Thymus (tissue), 11 donors: ENCODE data around the gene ELF3. TPM values are rescaled to one million over a fixed set of nuclear protein-coding genes. Genes with fewer than 3 reads are reported as not detected.
A peak's percentile ranks its signal among the peaks of the same experiment; 100 is the strongest.

Experiments used
- DNase-seq, 9 donors: peaks; one replicate each; pipeline ENCODE4 v3.0.0-alpha.2; 2013; ENCODE audit warnings: low spot score in 9 of 9, low read depth in 6 of 9, missing footprints in 1 of 9
- H3K27ac ChIP-seq, 2 donors: one replicate each; pipeline ENCODE4 v1.5.1; 2013; ENCODE audit warnings: control low read depth in 1 of 2, low read depth in 1 of 2, low read length in 1 of 2, mild to moderate bottlenecking in 1 of 2, moderate library complexity in 1 of 2
- H3K27me3 ChIP-seq, 2 donors: one replicate each; pipeline ENCODE4 v1.5.1; 2013; ENCODE audit warnings: low read length in 1 of 2; ENCODE audit not compliant: control insufficient read depth in 2 of 2, insufficient read depth in 1 of 2
- H3K36me3 ChIP-seq, 2 donors: one replicate each; pipeline ENCODE4 v1.5.1; 2013; ENCODE audit warnings: low read length in 1 of 2, mild to moderate bottlenecking in 1 of 2, moderate library complexity in 1 of 2; ENCODE audit not compliant: control insufficient read depth in 2 of 2, insufficient read depth in 2 of 2
- H3K4me1 ChIP-seq, 2 donors: one replicate each; pipeline ENCODE4 v1.5.1; 2013; ENCODE audit warnings: low read length in 2 of 2; ENCODE audit not compliant: control insufficient read depth in 2 of 2, insufficient read depth in 2 of 2
- H3K4me3 ChIP-seq, 2 donors: one replicate each; pipeline ENCODE4 v1.5.1; 2013; ENCODE audit warnings: low read length in 2 of 2, control low read depth in 1 of 2, mild to moderate bottlenecking in 1 of 2
- H3K9me3 ChIP-seq, 2 donors: one replicate each; pipeline ENCODE4 v1.5.1; 2013; ENCODE audit warnings: low read length in 1 of 2, mild to moderate bottlenecking in 1 of 2; ENCODE audit not compliant: control insufficient read depth in 2 of 2, insufficient read depth in 1 of 2
- WGBS: extraction: QIAGEN DNeasy Blood & Tissue Kit; methylation state at CpG from one replicate; pipeline ENCODE4 v1.1.7; 2013; 5-methylcytosine and 5-hydroxymethylcytosine counted together
- polyA plus RNA-seq: library from polyadenylated mRNA; stranded (reverse); fragments of 200-250 nt; gene quantifications from one replicate; pipeline ENCODE4 v1.2.3, GENCODE V29; 2013
- total RNA-seq: library from RNA; stranded (reverse); fragments of 120-200 nt; gene quantifications from one replicate; pipeline ENCODE4 v1.2.4, GENCODE V29; 2013
- donor health status: healthy.

Gene ELF3
- total and polyA plus RNA-seq, 2 donors, result 2.3 to 13.6 TPM

DNA sequence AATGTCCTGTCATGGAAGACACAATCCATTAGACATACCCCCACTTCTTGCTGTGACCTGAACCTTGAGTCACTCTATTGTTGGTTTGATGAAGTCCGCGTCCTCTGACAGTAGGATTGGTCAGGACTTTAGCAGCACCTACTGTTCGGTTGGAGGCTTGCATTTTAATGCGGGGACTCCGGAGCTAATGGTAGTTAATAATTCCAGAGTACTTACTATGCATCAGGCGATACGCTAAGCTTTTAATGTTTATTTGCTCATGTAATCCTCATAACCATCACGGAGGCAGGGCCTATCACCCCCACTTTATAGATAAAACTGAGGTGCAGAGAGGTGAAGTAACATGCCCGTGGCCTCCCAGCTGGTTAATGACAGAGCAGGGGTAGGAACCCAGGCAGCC is 7.9 kb upstream of the ELF3 start:
- Histone ChIP-seq H3K4me1 (no peaks in the 10 kb centered on the region), H3K4me3 (no peak overlapping the region), H3K9me3 (no peaks in the 10 kb centered on the region), H3K27ac (no peak overlapping the region), H3K27me3 (no peaks in the 10 kb centered on the region), H3K36me3 (peaks cover 46 to 56% of the 10 kb centered on the region in 2 donors)
- no peak for DNase-seq
- WGBS, result 94% methylated on average over 9 of the region's 9 CpGs

GRCh38 chr1:202004711-202005110 is 5.7 kb upstream of the ELF3 start:
- peaks cover 42 to 58% of the 10 kb centered on the region in 2 donors for H3K36me3 ChIP-seq
- no peak for DNase-seq

GRCh38 chr1:202005958-202006357 is 4.4 kb upstream of the ELF3 start:
- H3K4me1 ChIP-seq, result peaks cover 0 to 11% of the 10 kb centered on the region in 2 donors
- H3K9me3 ChIP-seq, result no peaks in the 10 kb centered on the region
- H3K36me3 ChIP-seq, result peaks cover 33 to 48% of the 10 kb centered on the region in 2 donors
- no peak overlapping the region for H3K27ac ChIP-seq
- peaks cover 0 to 7% of the 10 kb centered on the region in 2 donors for H3K27me3 ChIP-seq
- DNase-seq, result no peak
- H3K4me3 ChIP-seq, result no peak overlapping the region
- WGBS, result 98% methylated on average over 2 of the region's 2 CpGs

More at GRCh38 chr1:202004711-202005110, 5.7 kb upstream of the ELF3 start:
- Histone ChIP-seq H3K9me3 (no peaks in the 10 kb centered on the region), H3K27ac (no peak overlapping the region), H3K4me3 (no peak overlapping the region), H3K27me3 (no peaks in the 10 kb centered on the region), H3K4me1 (peaks cover 0 to 6% of the 10 kb centered on the region in 2 donors)
- WGBS, result 92% methylated on average over 9 of the region's 9 CpGs

- Histone ChIP-seq H3K4me3 (no peak overlapping the region), H3K4me1 (peaks cover 0 to 11% of the 10 kb centered on the region in 2 donors), H3K36me3 (peaks cover 26 to 38% of the 10 kb centered on the region in 2 donors), H3K27me3 (peaks cover 0 to 11% of the 10 kb centered on the region in 2 donors), H3K9me3 (no peaks in the 10 kb centered on the region), H3K27ac (no peak overlapping the region)
- no peak for DNase-seq
- 83% methylated on average over 8 of the region's 8 CpGs for WGBS
Observed at GRCh38 chr1:202007304-202007703, 3.1 kb upstream of the ELF3 start.

GRCh38 chr1:202007805-202008489 is 2.4 kb upstream of the ELF3 start:
- Histone ChIP-seq H3K9me3 (no peaks in the 10 kb centered on the region), H3K27ac (peak overlapping the region in 1 of 2 donors; percentile 49), H3K4me1 (peaks cover 0 to 11% of the 10 kb centered on the region in 2 donors), H3K4me3 (no peak overlapping the region), H3K27me3 (peaks cover 0 to 18% of the 10 kb centered on the region in 2 donors), H3K36me3 (peaks cover 23 to 31% of the 10 kb centered on the region in 2 donors)
- peak in 1 of 9 donors; percentile 23 for DNase-seq
- 85% methylated on average over 11 of the region's 11 CpGs for WGBS

DNA sequence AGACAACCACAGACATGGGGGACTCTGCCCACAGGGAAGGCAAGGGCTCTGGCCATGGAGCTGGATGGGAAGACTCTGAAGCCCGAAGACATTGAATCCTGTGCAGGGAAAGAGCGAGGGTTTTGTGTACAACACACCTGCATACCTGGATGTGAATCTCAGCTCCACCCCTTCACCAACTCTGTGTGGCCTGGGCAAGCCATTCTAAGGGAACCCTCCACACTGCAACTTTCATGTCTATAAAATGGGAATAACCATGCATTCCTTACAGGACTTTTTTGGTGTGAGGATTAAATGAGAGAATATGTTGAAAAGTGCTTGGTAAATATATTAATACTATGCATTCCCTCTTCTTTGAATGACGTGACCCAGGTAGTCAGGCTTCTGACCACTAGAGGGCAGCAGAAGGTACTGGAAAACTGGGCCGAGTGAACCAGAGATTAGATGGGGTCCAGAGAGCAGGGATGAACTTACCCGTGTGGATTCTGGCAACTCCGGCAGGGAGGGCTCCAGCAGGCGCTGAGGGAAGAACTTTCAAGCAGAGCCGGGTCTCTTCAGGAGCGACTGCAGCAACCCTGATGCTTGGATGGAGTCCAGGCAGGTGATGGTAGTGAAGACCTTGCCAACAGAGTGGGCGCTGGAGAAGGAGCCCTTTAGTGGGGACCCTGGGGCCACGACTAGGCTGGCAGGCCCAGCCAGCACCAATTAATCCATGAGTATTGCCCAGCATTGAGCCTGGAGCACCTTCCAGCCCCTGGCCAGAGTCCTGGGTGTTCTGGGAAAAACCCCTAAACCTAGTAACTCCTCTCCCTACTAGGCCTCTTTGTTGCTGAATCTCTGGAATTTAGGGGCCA is 834 bp upstream of the ELF3 start:
- H3K36me3 ChIP-seq, result peaks cover 11 to 17% of the 10 kb centered on the region in 2 donors
- DNase-seq, result peak in 8 of 9 donors; percentile 21 to 67 (median 50)
- H3K4me1 ChIP-seq, result peaks cover 0 to 11% of the 10 kb centered on the region in 2 donors
- H3K27me3 ChIP-seq, result peaks cover 0 to 24% of the 10 kb centered on the region in 2 donors
- H3K4me3 ChIP-seq, result no peak overlapping the region
- H3K27ac ChIP-seq, result peak overlapping the region; percentile 39 to 75
- H3K9me3 ChIP-seq, result no peaks in the 10 kb centered on the region
- WGBS, result 37% methylated on average over 11 of the region's 11 CpGs

DNA sequence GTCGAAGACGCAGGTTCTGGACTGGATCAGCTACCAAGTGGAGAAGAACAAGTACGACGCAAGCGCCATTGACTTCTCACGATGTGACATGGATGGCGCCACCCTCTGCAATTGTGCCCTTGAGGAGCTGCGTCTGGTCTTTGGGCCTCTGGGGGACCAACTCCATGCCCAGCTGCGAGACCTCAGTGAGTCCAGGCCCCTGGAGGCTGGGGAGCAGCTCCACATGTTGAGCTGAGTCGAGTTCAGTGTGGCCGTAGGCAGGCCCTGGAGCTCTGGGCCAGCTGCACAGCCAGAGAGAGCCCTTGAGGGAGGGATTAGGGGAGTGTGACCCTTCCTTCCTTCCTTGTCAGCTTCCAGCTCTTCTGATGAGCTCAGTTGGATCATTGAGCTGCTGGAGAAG is 1.6 kb downstream of the ELF3 start:
- 94% methylated on average over 11 of the region's 11 CpGs for WGBS
- Histone ChIP-seq H3K9me3 (no peaks in the 10 kb centered on the region), H3K27me3 (peaks cover 0 to 27% of the 10 kb centered on the region in 2 donors), H3K4me3 (no peak overlapping the region), H3K27ac (no peak overlapping the region), H3K4me1 (peaks cover 0 to 11% of the 10 kb centered on the region in 2 donors), H3K36me3 (peaks cover 0 to 4% of the 10 kb centered on the region in 2 donors)
- DNase-seq, result no peak

DNA sequence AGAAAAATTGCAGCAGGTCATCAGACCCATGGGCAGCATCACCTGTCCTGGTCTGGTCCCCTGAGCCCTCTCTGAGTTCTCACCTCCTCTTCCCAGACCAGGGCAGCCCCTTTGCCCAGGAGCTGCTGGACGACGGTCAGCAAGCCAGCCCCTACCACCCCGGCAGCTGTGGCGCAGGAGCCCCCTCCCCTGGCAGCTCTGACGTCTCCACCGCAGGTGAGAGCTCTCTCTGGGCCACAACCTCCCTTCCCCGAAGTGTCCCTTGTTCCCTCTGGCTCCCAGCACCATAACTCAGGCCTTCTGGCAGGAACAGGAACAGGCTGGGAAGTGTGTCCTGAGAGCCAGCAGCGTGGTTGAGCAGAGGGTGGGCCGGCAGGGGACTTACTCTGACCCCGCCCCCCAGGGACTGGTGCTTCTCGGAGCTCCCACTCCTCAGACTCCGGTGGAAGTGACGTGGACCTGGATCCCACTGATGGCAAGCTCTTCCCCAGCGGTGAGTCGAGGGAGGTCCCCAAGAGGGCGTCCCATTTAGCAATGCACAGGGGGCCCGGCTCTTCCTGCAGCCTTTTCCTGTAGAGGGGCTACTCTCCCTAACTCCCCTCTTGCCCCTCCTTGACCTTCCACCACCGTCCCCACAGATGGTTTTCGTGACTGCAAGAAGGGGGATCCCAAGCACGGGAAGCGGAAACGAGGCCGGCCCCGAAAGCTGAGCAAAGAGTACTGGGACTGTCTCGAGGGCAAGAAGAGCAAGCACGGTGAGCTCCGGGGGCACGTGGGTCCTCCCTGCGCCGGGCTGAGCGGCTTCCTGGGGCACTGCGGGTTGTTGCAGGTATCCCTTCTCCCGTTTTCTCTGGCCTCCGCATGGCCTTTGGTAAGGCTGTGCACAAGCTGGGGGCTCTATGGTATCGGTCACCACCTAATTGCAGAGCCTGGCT is 2.4 kb downstream of the ELF3 start:
- Histone ChIP-seq H3K36me3 (no peaks in the 10 kb centered on the region), H3K4me3 (no peak overlapping the region), H3K4me1 (peaks cover 0 to 11% of the 10 kb centered on the region in 2 donors), H3K27ac (no peak overlapping the region), H3K9me3 (no peaks in the 10 kb centered on the region), H3K27me3 (peaks cover 0 to 33% of the 10 kb centered on the region in 2 donors)
- 88% methylated on average over 35 of the region's 35 CpGs for WGBS
- no peak for DNase-seq
